Stimulated activated CD8-positive, alpha-beta memory T cell treated with anti-CD3 and anti-CD28 coated beads, Interleukin-7, amount 100 ng/mL, for 48 hours (primary cell): ENCODE data around the gene SIRPD.
"Not testable (repeated sequence)": the region's sequence is repeated elsewhere in the genome, so short reads cannot be mapped to it uniquely, and the experiment has no call there.

Experiments
- DNase-seq, 2 donors: peaks; one replicate each; pipeline ENCODE4 v3.0.0-alpha.2; 2020; ENCODE audit warnings: low read depth in 1 of 2; ENCODE audit errors: extremely low read depth in 1 of 2

Gene SIRPD

GRCh38 chr20:1497371-1497770, 60.1 kb downstream of the SIRPD start:
- not testable (repeated sequence) for DNase-seq

GRCh38 chr20:1496930-1497329, 60.6 kb downstream of the SIRPD start:
- DNase-seq: no peak

GRCh38 chr20:1494436-1494835, 63.1 kb downstream of the SIRPD start:
- no peak for DNase-seq

GRCh38 chr20:1493536-1493935, 64.0 kb downstream of the SIRPD start:
- DNase-seq: no peak

GRCh38 chr20:1491860-1492642, 65.5 kb downstream of the SIRPD start:
- no peak for DNase-seq

GRCh38 chr20:1491281-1491840, 66.1 kb downstream of the SIRPD start, which contains the start of gene SIRPB2:
Gene SIRPB2, minus strand, starts transcription at chr20:1491420. Its CDS starts 61 bp downstream, at chr20:1491359.
- no peak for DNase-seq

- DNase-seq: no peak
Measured at GRCh38 chr20:1490643-1491195, 66.8 kb downstream of the SIRPD start.

- no peak for DNase-seq
Measured at GRCh38 chr20:1489764-1490436, 67.6 kb downstream of the SIRPD start.

- no peak for DNase-seq
Measured at GRCh38 chr20:1489325-1489724, 68.2 kb downstream of the SIRPD start.

GRCh38 chr20:1486566-1486965, 70.9 kb downstream of the SIRPD start:
- DNase-seq: no peak

GRCh38 chr20:1484438-1485116, 72.9 kb downstream of the SIRPD start:
- DNase-seq: no peak
